Adipocyte (in vitro differentiated cells): ENCODE measurements around the gene MPP2.

ENCODE experiments used
- DNase-seq: peaks from one replicate; pipeline ENCODE4 v3.0.0-alpha.2; 2015; ENCODE audit warnings: low read depth
- H3K27me3 ChIP-seq: replicated peaks from 2 replicates; pipeline ENCODE4 v1.7.0; 2013; ENCODE audit warnings: mild to moderate bottlenecking, low read length, moderate library complexity; ENCODE audit not compliant: control insufficient read depth, insufficient read depth
- H3K36me3 ChIP-seq: 2 replicates; pipeline ENCODE4 v1.7.0; 2013; ENCODE audit warnings: low read length, mild to moderate bottlenecking, moderate library complexity; ENCODE audit not compliant: control insufficient read depth, insufficient read depth, severe bottlenecking
- H3K4me1 ChIP-seq: 2 replicates; pipeline ENCODE4 v1.7.0; 2013; ENCODE audit warnings: mild to moderate bottlenecking, low read length, moderate library complexity; ENCODE audit not compliant: control insufficient read depth, insufficient read depth
- H3K4me3 ChIP-seq: 2 replicates; pipeline ENCODE4 v1.7.0; 2013; ENCODE audit warnings: mild to moderate bottlenecking, low read length, moderate library complexity
- H3K9ac ChIP-seq: 2 replicates; pipeline ENCODE4 v1.7.0; 2013; ENCODE audit warnings: mild to moderate bottlenecking, low read length, moderate library complexity
- H3K9me3 ChIP-seq: 2 replicates; pipeline ENCODE4 v1.7.0; 2013; ENCODE audit warnings: mild to moderate bottlenecking, low read length, moderate library complexity; ENCODE audit not compliant: control insufficient read depth

MPP2 gene

GRCh38 chr17:43856141-43856540 is 51.2 kb downstream of the MPP2 start:
- H3K27me3 ChIP-seq: peaks cover 77% of the 10 kb centered on the region

GRCh38 chr17:43855061-43855460 is 52.3 kb downstream of the MPP2 start:
- Histone ChIP-seq H3K9me3 (no peaks in the 10 kb centered on the region), H3K4me1 (no peaks in the 10 kb centered on the region)
- no peak for DNase-seq

More at GRCh38 chr17:43856141-43856540, 51.2 kb downstream of the MPP2 start:
- no peak overlapping the region for H3K4me3 ChIP-seq
- DNase-seq: no peak
- peaks cover 5% of the 10 kb centered on the region for H3K4me1 ChIP-seq
- no peaks in the 10 kb centered on the region for H3K9me3 ChIP-seq
- no peak overlapping the region for H3K9ac ChIP-seq
- H3K36me3 ChIP-seq: no peaks in the 10 kb centered on the region

GRCh38 chr17:43854498-43854897 is 52.8 kb downstream of the MPP2 start:
- Histone ChIP-seq H3K9ac (no peak overlapping the region), H3K9me3 (no peaks in the 10 kb centered on the region), H3K27me3 (peaks cover 81% of the 10 kb centered on the region), H3K36me3 (no peaks in the 10 kb centered on the region), H3K4me3 (no peak overlapping the region), H3K4me1 (no peaks in the 10 kb centered on the region)
- DNase-seq: no peak

More at GRCh38 chr17:43855061-43855460, 52.3 kb downstream of the MPP2 start:
- Histone ChIP-seq H3K27me3 (peaks cover 80% of the 10 kb centered on the region), H3K4me3 (no peak overlapping the region), H3K9ac (no peak overlapping the region), H3K36me3 (no peaks in the 10 kb centered on the region)

- Histone ChIP-seq H3K4me1 (no peaks in the 10 kb centered on the region), H3K9me3 (no peaks in the 10 kb centered on the region), H3K9ac (no peak overlapping the region), H3K27me3 (peaks cover 77% of the 10 kb centered on the region), H3K36me3 (no peaks in the 10 kb centered on the region), H3K4me3 (no peak overlapping the region)
- no peak for DNase-seq
These were observed 53.8 kb downstream of the MPP2 start for GRCh38 chr17:43853546-43853945.

GRCh38 chr17:43852571-43852970 is 54.8 kb downstream of the MPP2 start:
- Histone ChIP-seq H3K36me3 (no peaks in the 10 kb centered on the region), H3K9ac (no peak overlapping the region), H3K27me3 (peaks cover 72% of the 10 kb centered on the region), H3K4me3 (no peak overlapping the region), H3K9me3 (no peaks in the 10 kb centered on the region), H3K4me1 (no peaks in the 10 kb centered on the region)
- DNase-seq: no peak

- Histone ChIP-seq H3K9me3 (no peaks in the 10 kb centered on the region), H3K27me3 (peaks cover 38% of the 10 kb centered on the region), H3K36me3 (no peaks in the 10 kb centered on the region), H3K4me3 (no peak overlapping the region), H3K9ac (no peak overlapping the region), H3K4me1 (peaks cover 10% of the 10 kb centered on the region)
- no peak for DNase-seq
These were observed 58.2 kb downstream of the MPP2 start for GRCh38 chr17:43849116-43849515.

- no peak for DNase-seq
- H3K9ac ChIP-seq: no peak overlapping the region
- no peaks in the 10 kb centered on the region for H3K36me3 ChIP-seq
These were observed 58.7 kb downstream of the MPP2 start for GRCh38 chr17:43848601-43849000.

GRCh38 chr17:43846963-43847371 is 60.4 kb downstream of the MPP2 start, which contains the start of gene CD300LG:
Gene CD300LG (plus strand): TSS chr17:43847176. CDS start chr17:43847217, 41 bp downstream.
- Histone ChIP-seq H3K4me1 (peaks cover 12% of the 10 kb centered on the region), H3K4me3 (no peak within 1 kb of the TSS), H3K27me3 (peaks cover 18% of the 10 kb centered on the region), H3K36me3 (no peaks in the 10 kb centered on the region), H3K9me3 (no peaks in the 10 kb centered on the region), H3K9ac (peak within 1 kb of the TSS; percentile 52)
- no peak for DNase-seq

More at GRCh38 chr17:43848601-43849000, 58.7 kb downstream of the MPP2 start:
- H3K27me3 ChIP-seq: peaks cover 32% of the 10 kb centered on the region
- H3K9me3 ChIP-seq: no peaks in the 10 kb centered on the region
- no peak overlapping the region for H3K4me3 ChIP-seq
- peaks cover 10% of the 10 kb centered on the region for H3K4me1 ChIP-seq

- H3K9me3 ChIP-seq: no peaks in the 10 kb centered on the region
- H3K27me3 ChIP-seq: peaks cover 15% of the 10 kb centered on the region
- H3K4me1 ChIP-seq: peaks cover 19% of the 10 kb centered on the region
- H3K4me3 ChIP-seq: no peak overlapping the region
- peak overlapping the region; percentile 52 for H3K9ac ChIP-seq
- peak; percentile 91 for DNase-seq
- no peaks in the 10 kb centered on the region for H3K36me3 ChIP-seq
These were observed 61.1 kb downstream of the MPP2 start for GRCh38 chr17:43846221-43846712.

- Histone ChIP-seq H3K4me1 (peaks cover 24% of the 10 kb centered on the region), H3K27me3 (peaks cover 15% of the 10 kb centered on the region), H3K4me3 (no peak overlapping the region), H3K9ac (peak overlapping the region; percentile 52), H3K9me3 (no peaks in the 10 kb centered on the region), H3K36me3 (no peaks in the 10 kb centered on the region)
- DNase-seq: no peak
These were observed 61.6 kb downstream of the MPP2 start for GRCh38 chr17:43845766-43846165.

- no peaks in the 10 kb centered on the region for H3K36me3 ChIP-seq
- no peak overlapping the region for H3K9ac ChIP-seq
- no peaks in the 10 kb centered on the region for H3K9me3 ChIP-seq
- H3K27me3 ChIP-seq: peaks cover 8% of the 10 kb centered on the region
- H3K4me3 ChIP-seq: no peak overlapping the region
- DNase-seq: no peak
- peaks cover 32% of the 10 kb centered on the region for H3K4me1 ChIP-seq
These were observed 63.1 kb downstream of the MPP2 start for GRCh38 chr17:43844241-43844640.

GRCh38 chr17:43842975-43843325 is 64.4 kb downstream of the MPP2 start:
- no peak for DNase-seq
- H3K9me3 ChIP-seq: no peaks in the 10 kb centered on the region
- H3K36me3 ChIP-seq: no peaks in the 10 kb centered on the region
- peaks cover 32% of the 10 kb centered on the region for H3K4me1 ChIP-seq
- no peaks in the 10 kb centered on the region for H3K27me3 ChIP-seq
- H3K4me3 ChIP-seq: no peak overlapping the region
- H3K9ac ChIP-seq: no peak overlapping the region
